Transverse colon (tissue), 4 donors: Measurements from ENCODE around the gene CHD2. TPM values are rescaled to one million over a fixed set of nuclear protein-coding genes. Genes with fewer than 3 reads are reported as not detected.

Experiments used
- DNase-seq: peaks from one replicate; pipeline ENCODE4 v3.0.0-alpha.2; 2019
- H3K27ac ChIP-seq, 4 donors: fragments of 200-600 bp; sonication (generic); 2 replicates each; pipeline ENCODE4 v1.5.1; 2016 to 2018; ENCODE audit warnings: inconsistent platforms in 4 of 4
- H3K27me3 ChIP-seq: fragments of 200-600 bp; sonication (generic); 2 replicates; pipeline ENCODE4 v1.5.1; 2017; ENCODE audit warnings: inconsistent platforms
- H3K36me3 ChIP-seq, 4 donors: fragments of 200-600 bp; sonication (generic); 2 replicates each; pipeline ENCODE4 v1.5.1; 2017 to 2019; ENCODE audit warnings: inconsistent platforms in 4 of 4
- H3K4me1 ChIP-seq, 4 donors: fragments of 200-600 bp; sonication (generic); 2 replicates each; pipeline ENCODE4 v1.5.1; 2017 to 2020; ENCODE audit warnings: inconsistent platforms in 4 of 4
- H3K4me3 ChIP-seq, 4 donors: fragments of 200-600 bp; sonication (generic); 1 replicate in 1 of 4; 2 replicates in 3 of 4; pipeline versions ENCODE4 v1.5.1 to v1.6.1; 2017 to 2019; ENCODE audit warnings: inconsistent platforms in 4 of 4
- H3K9me3 ChIP-seq, 2 donors: fragments of 200-600 bp; sonication (generic); 2 replicates each; pipeline ENCODE4 v1.5.1; 2017 to 2019; ENCODE audit warnings: inconsistent platforms in 2 of 2
- EP300 ChIP-seq: sonication (generic); formaldehyde crosslinking; IDR thresholded peaks from one replicate; pipeline ENCODE4 v1.6.1; 2017; ENCODE audit warnings: antibody characterized with exemption, low read depth
- POLR2A ChIP-seq: fragments of 450-650 bp; IDR thresholded peaks from one replicate; pipeline ENCODE4 v1.6.1; 2016; ENCODE audit warnings: antibody characterized with exemption, mild to moderate bottlenecking, moderate library complexity
- POLR2AphosphoS5 ChIP-seq, 3 donors: sonication (generic); formaldehyde crosslinking; IDR thresholded peaks; one replicate each; pipeline ENCODE4 v1.6.1; 2016; ENCODE audit warnings: antibody characterized with exemption in 3 of 3
- WGBS, 2 donors: methylation state at CpG; one replicate each; pipeline ENCODE4 v1.1.5; 2018; ENCODE audit warnings: low coverage in 1 of 2; 5-methylcytosine and 5-hydroxymethylcytosine counted together
- in situ Hi-C, 4 donors: fragments of 200-750 bp; cut with MboI; loops; one replicate each; pipeline versions ENCODE4 v1.15.0 to v1.15.1; 2017; ENCODE audit warnings: low sequenced_read_pairs in 3 of 4, low pct_ligation_motif_present in 1 of 4, low pct_unique_long_range_greater_than_20kb in 1 of 4
- intact Hi-C: fragments of 100-400 bp; cut with DNase I; formaldehyde crosslinking; loops from one replicate; pipeline ENCODE4 v1.15.1; 2023; ENCODE audit warnings: low total_unique reads
- total RNA-seq, 4 donors: library from RNA; depleted of rRNA; stranded (reverse); fragments of >200 nt; gene quantifications; one replicate each; pipeline ENCODE4 v1.1.0, GENCODE V29; 2016
- TF ChIP-seq, protein P1 (sequence below), 5 experiments: fragments of 200-600 bp in 3 of 5; fragments of 450-650 bp in 2 of 5; sonication (generic) in 3 of 5; IDR thresholded peaks; 1 replicate in 2 of 5; 2 replicates in 3 of 5; pipeline ENCODE4 v1.5.1; 2016 to 2017; ENCODE audit warnings: antibody characterized with exemption in 5 of 5, inconsistent platforms in 3 of 5, mild to moderate bottlenecking in 2 of 5, moderate library complexity in 1 of 5

CHD2 gene
- total RNA-seq, 4 donors from 2014 or later, result 90.5 to 190 (median 138) TPM

DNA sequence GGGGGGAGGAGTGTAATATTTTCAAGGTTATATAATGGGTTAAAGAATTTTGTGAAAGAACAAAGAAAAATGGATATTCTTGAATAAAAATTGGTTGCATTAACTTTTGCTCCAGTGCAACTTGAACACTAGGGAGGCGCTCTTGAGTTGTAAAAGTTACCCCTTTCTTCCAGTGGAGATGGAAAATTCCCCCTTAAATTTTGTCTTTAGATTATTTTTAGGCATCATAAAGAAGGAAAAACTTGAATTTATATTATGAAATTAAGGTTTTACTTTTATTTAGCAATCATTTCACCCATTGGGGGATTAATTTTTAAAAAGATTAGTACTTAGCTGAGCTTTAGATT is 550 bp upstream of the CHD2 start:
- DNase-seq, result no peak
- WGBS, 2 donors, result 71 to 84% methylated on average over 1 of the region's 1 CpG
- Histone ChIP-seq H3K27me3 (no peaks in the 10 kb centered on the region), H3K4me3 (peak overlapping the region in 1 of 4 donors; percentile 82), H3K9me3 (no peaks in the 10 kb centered on the region), H3K36me3 (peaks cover 0 to 18% (median 5%) of the 10 kb centered on the region in 4 donors), H3K27ac (peak overlapping the region; percentile 93 to 99 (median 98)), H3K4me1 (peaks cover 18 to 69% (median 30%) of the 10 kb centered on the region in 4 donors)
- intact Hi-C loops, result no loop called here
- in situ Hi-C loops, result loop anchor here in 1 of 4 donors (10.0 kb wide), 1 partner anchor 85 kb away; no protein-coding TSS in a partner anchor
- TF ChIP-seq, protein P1, sequence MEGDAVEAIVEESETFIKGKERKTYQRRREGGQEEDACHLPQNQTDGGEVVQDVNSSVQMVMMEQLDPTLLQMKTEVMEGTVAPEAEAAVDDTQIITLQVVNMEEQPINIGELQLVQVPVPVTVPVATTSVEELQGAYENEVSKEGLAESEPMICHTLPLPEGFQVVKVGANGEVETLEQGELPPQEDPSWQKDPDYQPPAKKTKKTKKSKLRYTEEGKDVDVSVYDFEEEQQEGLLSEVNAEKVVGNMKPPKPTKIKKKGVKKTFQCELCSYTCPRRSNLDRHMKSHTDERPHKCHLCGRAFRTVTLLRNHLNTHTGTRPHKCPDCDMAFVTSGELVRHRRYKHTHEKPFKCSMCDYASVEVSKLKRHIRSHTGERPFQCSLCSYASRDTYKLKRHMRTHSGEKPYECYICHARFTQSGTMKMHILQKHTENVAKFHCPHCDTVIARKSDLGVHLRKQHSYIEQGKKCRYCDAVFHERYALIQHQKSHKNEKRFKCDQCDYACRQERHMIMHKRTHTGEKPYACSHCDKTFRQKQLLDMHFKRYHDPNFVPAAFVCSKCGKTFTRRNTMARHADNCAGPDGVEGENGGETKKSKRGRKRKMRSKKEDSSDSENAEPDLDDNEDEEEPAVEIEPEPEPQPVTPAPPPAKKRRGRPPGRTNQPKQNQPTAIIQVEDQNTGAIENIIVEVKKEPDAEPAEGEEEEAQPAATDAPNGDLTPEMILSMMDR (IDR thresholded peaks at IDR 0.05), result peak; percentile 22 to 57 (median 30)
- no peak for TF ChIP-seq EP300

- Histone ChIP-seq H3K4me1 (peaks cover 17 to 68% (median 30%) of the 10 kb centered on the region in 4 donors), H3K9me3 (no peaks in the 10 kb centered on the region), H3K27me3 (no peaks in the 10 kb centered on the region), H3K27ac (peak overlapping the region; percentile 93 to 99 (median 98)), H3K4me3 (peak overlapping the region; percentile 31 to 82 (median 61)), H3K36me3 (peaks cover 0 to 18% (median 5%) of the 10 kb centered on the region in 4 donors)
- no peak for DNase-seq
- intact Hi-C loops, result no loop called here
- 0 to 2% methylated on average over 6 of the region's 6 CpGs for WGBS, 2 donors
- in situ Hi-C loops, result no loop called here
- no peak for TF ChIP-seq POLR2A
- TF ChIP-seq EP300, result no peak
- no peak for TF ChIP-seq POLR2AphosphoS5 (IDR thresholded peaks at IDR 0.05)
- TF ChIP-seq, protein P1 (IDR thresholded peaks at IDR 0.05), result no peak
Observed at GRCh38 chr15:92900731-92901071, 577 bp downstream of the CHD2 start.

GRCh38 chr15:92901072-92901761 is 1.1 kb downstream of the CHD2 start:
- intact Hi-C loops, result no loop called here
- TF ChIP-seq POLR2AphosphoS5 (IDR thresholded peaks at IDR 0.05) (peak in 2 of 3 donors; percentile 6 to 7), EP300 (no peak), POLR2A (no peak)
- TF ChIP-seq, protein P1 (IDR thresholded peaks at IDR 0.05), result no peak
- Histone ChIP-seq H3K9me3 (no peaks in the 10 kb centered on the region), H3K36me3 (peaks cover 0 to 18% (median 5%) of the 10 kb centered on the region in 4 donors), H3K27me3 (no peaks in the 10 kb centered on the region), H3K27ac (peak overlapping the region; percentile 93 to 99 (median 98)), H3K4me1 (peaks cover 18 to 68% (median 33%) of the 10 kb centered on the region in 4 donors), H3K4me3 (peak overlapping the region; percentile 31 to 82 (median 61))
- 0 to 1% methylated on average over 8 of the region's 8 CpGs for WGBS, 2 donors
- DNase-seq, result no peak
- in situ Hi-C loops, result no loop called here

DNA sequence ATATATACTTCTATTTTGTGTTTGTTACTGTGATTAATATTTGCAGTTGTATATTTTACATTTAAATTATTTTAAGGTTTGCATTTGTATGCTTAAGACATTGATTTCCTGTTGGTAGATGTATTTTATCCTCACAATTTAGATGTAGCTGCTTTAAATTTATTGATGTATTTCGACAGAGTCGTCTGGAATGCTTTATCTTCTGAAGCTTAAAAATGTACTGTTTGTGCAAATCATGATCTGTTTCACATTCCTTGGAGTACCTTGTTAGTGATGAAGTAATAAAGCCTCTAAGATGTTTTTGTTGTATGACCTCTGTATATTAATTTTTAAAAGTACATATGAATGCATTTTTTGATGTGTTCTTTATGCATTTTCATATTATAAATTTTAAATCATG is 1.9 kb downstream of the CHD2 start:
- no peaks in the 10 kb centered on the region for H3K27me3 ChIP-seq
- no peaks in the 10 kb centered on the region for H3K9me3 ChIP-seq
- intact Hi-C loops (no loop called here), in situ Hi-C loops (no loop called here)
- peak overlapping the region in 3 of 4 donors; percentile 60 to 82 (median 62) for H3K4me3 ChIP-seq
- no peak for DNase-seq
- peaks cover 0 to 18% (median 5%) of the 10 kb centered on the region in 4 donors for H3K36me3 ChIP-seq
- no peak for TF ChIP-seq POLR2AphosphoS5 (IDR thresholded peaks at IDR 0.05)
- TF ChIP-seq, protein P1 (IDR thresholded peaks at IDR 0.05), result no peak
- no peak for TF ChIP-seq POLR2A
- TF ChIP-seq EP300, result no peak
- peaks cover 22 to 68% (median 36%) of the 10 kb centered on the region in 4 donors for H3K4me1 ChIP-seq
- peak overlapping the region; percentile 93 to 99 (median 98) for H3K27ac ChIP-seq
- 0% methylated on average over 2 of the region's 2 CpGs for WGBS, 2 donors
